ENCODE data around the gene CDH13. TPM values are rescaled to one million over a fixed set of nuclear protein-coding genes. Genes with fewer than 3 reads are reported as not detected.

CDH13 gene
- total and polyA plus RNA-seq, 9 of the 15 experiments (the other 6 are each of a cell fraction or from before 2014, with no cell fraction given), result 0.03 TPM; not detected in 8

GRCh38 chr16:82636958-82637357 is 10.2 kb downstream of the CDH13 start:
- no TSS peak for BruUV-seq (replicated peaks)
- no peak overlapping the region for H3K4me2 ChIP-seq (ENCODE audit: insufficient read depth, low read length)
- no peaks in the 10 kb centered on the region for H4K20me1 ChIP-seq (replicated peaks; ENCODE audit: control insufficient read depth, insufficient read depth, low read length)
- WGBS (ENCODE audit: insufficient coverage, low coverage, missing lambda C conversion rate), result 2% methylated on average over 3 of the region's 3 CpGs
- in situ Hi-C loops (cut with MboI) (no loop called here), intact Hi-C loops (cut with micrococcal nuclease) (no loop called here)
- no peak overlapping the region for H3K4me3 ChIP-seq
- H2AFZ ChIP-seq (ENCODE audit: low read depth, low read length), result no peak overlapping the region
- no peaks in the 10 kb centered on the region for H3K9me3 ChIP-seq (replicated peaks; ENCODE audit: control insufficient read depth, insufficient read depth, low read depth, low read length)
- ChIA-PET CTCF (ENCODE audit: low intra/inter-chr PET ratio) (no interaction called here), POLR2A (no interaction called here)
- H3K36me3 ChIP-seq (ENCODE audit: control insufficient read depth, insufficient read depth, low read length), result no peaks in the 10 kb centered on the region
- no peak for DNase-seq (ENCODE audit: extremely low read depth in 1 of 4, low spot score in 3 of 4)
- H3K27me3 ChIP-seq (ENCODE audit: control insufficient read depth in 2 of 2, insufficient read depth in 2 of 2, low read length in 2 of 2), result peaks cover 0 to 4% of the 10 kb centered on the region in 2 experiments; a peak in 1 of 5 replicates
- TF ChIP-seq ZNF316 (IDR thresholded peaks at IDR 0.05) (no peak), FIP1L1 (IDR thresholded peaks at IDR 0.05; ENCODE audit: low read depth, low read length, poor library complexity, severe bottlenecking) (no peak), JUN (IDR thresholded peaks at IDR 0.05; ENCODE audit: borderline replicate concordance, low read depth, low read length) (no peak), JUN (CRISPR knock-in tag; IDR thresholded peaks at IDR 0.05; ENCODE audit: borderline replicate concordance) (no peak), ZBTB8A (IDR thresholded peaks at IDR 0.05; ENCODE audit: partially characterized antibody) (no peak), DLX4 (CRISPR knock-in tag; IDR thresholded peaks at IDR 0.05) (no peak), SREBF2 (CRISPR knock-in tag; IDR thresholded peaks at IDR 0.05) (no peak), RBFOX2 (IDR thresholded peaks at IDR 0.05; ENCODE audit: low read depth, low read length) (no peak), ZNF507 (tag; conservative IDR thresholded peaks at IDR 0.05) (no peak)
- TF ChIP-seq, protein P1, sequence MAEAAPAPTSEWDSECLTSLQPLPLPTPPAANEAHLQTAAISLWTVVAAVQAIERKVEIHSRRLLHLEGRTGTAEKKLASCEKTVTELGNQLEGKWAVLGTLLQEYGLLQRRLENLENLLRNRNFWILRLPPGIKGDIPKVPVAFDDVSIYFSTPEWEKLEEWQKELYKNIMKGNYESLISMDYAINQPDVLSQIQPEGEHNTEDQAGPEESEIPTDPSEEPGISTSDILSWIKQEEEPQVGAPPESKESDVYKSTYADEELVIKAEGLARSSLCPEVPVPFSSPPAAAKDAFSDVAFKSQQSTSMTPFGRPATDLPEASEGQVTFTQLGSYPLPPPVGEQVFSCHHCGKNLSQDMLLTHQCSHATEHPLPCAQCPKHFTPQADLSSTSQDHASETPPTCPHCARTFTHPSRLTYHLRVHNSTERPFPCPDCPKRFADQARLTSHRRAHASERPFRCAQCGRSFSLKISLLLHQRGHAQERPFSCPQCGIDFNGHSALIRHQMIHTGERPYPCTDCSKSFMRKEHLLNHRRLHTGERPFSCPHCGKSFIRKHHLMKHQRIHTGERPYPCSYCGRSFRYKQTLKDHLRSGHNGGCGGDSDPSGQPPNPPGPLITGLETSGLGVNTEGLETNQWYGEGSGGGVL (CRISPR knock-in tag; IDR thresholded peaks at IDR 0.05), result no peak
- TF ChIP-seq, protein P2, sequence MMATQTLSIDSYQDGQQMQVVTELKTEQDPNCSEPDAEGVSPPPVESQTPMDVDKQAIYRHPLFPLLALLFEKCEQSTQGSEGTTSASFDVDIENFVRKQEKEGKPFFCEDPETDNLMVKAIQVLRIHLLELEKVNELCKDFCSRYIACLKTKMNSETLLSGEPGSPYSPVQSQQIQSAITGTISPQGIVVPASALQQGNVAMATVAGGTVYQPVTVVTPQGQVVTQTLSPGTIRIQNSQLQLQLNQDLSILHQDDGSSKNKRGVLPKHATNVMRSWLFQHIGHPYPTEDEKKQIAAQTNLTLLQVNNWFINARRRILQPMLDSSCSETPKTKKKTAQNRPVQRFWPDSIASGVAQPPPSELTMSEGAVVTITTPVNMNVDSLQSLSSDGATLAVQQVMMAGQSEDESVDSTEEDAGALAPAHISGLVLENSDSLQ (IDR thresholded peaks at IDR 0.05), result no peak
- TF ChIP-seq, protein P3, sequence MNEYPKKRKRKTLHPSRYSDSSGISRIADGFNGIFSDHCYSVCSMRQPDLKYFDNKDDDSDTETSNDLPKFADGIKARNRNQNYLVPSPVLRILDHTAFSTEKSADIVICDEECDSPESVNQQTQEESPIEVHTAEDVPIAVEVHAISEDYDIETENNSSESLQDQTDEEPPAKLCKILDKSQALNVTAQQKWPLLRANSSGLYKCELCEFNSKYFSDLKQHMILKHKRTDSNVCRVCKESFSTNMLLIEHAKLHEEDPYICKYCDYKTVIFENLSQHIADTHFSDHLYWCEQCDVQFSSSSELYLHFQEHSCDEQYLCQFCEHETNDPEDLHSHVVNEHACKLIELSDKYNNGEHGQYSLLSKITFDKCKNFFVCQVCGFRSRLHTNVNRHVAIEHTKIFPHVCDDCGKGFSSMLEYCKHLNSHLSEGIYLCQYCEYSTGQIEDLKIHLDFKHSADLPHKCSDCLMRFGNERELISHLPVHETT (CRISPR knock-in tag; conservative IDR thresholded peaks at IDR 0.05 in 1 of 2, IDR thresholded peaks at IDR 0.05 in 1 of 2), result no peak
- H3K27ac ChIP-seq (ENCODE audit: extremely low read depth, low read depth, low read length), result no peak overlapping the region
- no peaks in the 10 kb centered on the region for H3K9me1 ChIP-seq (ENCODE audit: control insufficient read depth, insufficient read depth, low read length)
- no peak overlapping the region for H3K9ac ChIP-seq (ENCODE audit: insufficient read depth in 1 of 2, low read depth in 2 of 2, low read length in 2 of 2)
- H3K79me2 ChIP-seq (ENCODE audit: control insufficient read depth, insufficient read depth, low read length), result no peaks in the 10 kb centered on the region
- H3K4me1 ChIP-seq (replicated peaks in 1 of 2; ENCODE audit: control insufficient read depth in 2 of 2, insufficient read depth in 2 of 2, low read length in 2 of 2), result no peaks in the 10 kb centered on the region
- ATAC-seq, result no peak
- no peak for FAIRE-seq

Data from K562 (cell line).